K562 (cell line): Measurements from ENCODE around the gene PPM1H. TPM values are rescaled to one million over a fixed set of nuclear protein-coding genes. Genes with fewer than 3 reads are reported as not detected.

Experiments
- ATAC-seq: fragments of 200-7000 bp; cut with Tn5 transposase; 3 replicates; pipeline ENCODE4 v1.9.1; 2020; ENCODE audit warnings: moderate library complexity
- BruUV-seq: library from RNA; stranded (reverse); fragments of 400-500 nt; replicated peaks from 2 replicates; lab custom pipeline; 2021; lab: Mats Ljungman, UMichigan
- CTCF ChIA-PET: fragments of 300-600 bp; formaldehyde crosslinking; extraction: SDS; loops from one replicate; lab custom pipeline; 2021; ENCODE audit warnings: low intra/inter-chr PET ratio; lab: Yijun Ruan, JAX
- POLR2A ChIA-PET: fragments of 300-600, 350-650 bp; sonication (Branson Sonifier 250); formaldehyde crosslinking; extraction: SDS; loops from one replicate; lab custom pipeline; 2021; ENCODE audit warnings: antibody characterized with exemption, inconsistent platforms; lab: Yijun Ruan, JAX
- DNase-seq, 4 experiments: peaks; one replicate each; pipeline versions ENCODE4 v3.0.0 to v3.0.0-alpha.2; 2011 to 2018; ENCODE audit warnings: low spot score in 3 of 4, mixed read lengths in 3 of 4; ENCODE audit errors: extremely low read depth in 1 of 4
- FAIRE-seq: peaks from 2 replicates; lab custom pipeline; 2011; peaks lifted over from hg19 to GRCh38; lab: Jason Lieb, UNC
- H2AFZ ChIP-seq: 2 replicates; pipeline ENCODE4 v1.6.0; 2011; ENCODE audit warnings: low read depth, low read length, control low read depth, inconsistent platforms
- H3K27ac ChIP-seq: fragments of 200-600 bp; 3 replicates; pipeline ENCODE4 v1.8.0; 2011; ENCODE audit warnings: low read depth, mild to moderate bottlenecking, control low read depth, inconsistent platforms, low read length, moderate library complexity, mixed read lengths; ENCODE audit errors: extremely low read depth
- H3K27me3 ChIP-seq, 2 experiments: fragments of 300-600 bp in 1 of 2; 2 replicates in 1 of 2; 3 replicates in 1 of 2; pipeline versions ENCODE4 v1.6.0 to v1.8.0; 2011; ENCODE audit warnings: inconsistent platforms in 2 of 2, low read length in 2 of 2, mild to moderate bottlenecking in 1 of 2, mixed read lengths in 1 of 2, moderate library complexity in 1 of 2; ENCODE audit not compliant: control insufficient read depth in 2 of 2, insufficient read depth in 2 of 2
- H3K36me3 ChIP-seq: fragments of 300-600 bp; 3 replicates; pipeline ENCODE4 v1.8.0; 2011; ENCODE audit warnings: mild to moderate bottlenecking, low read length, inconsistent platforms; ENCODE audit not compliant: control insufficient read depth, insufficient read depth
- H3K4me1 ChIP-seq, 2 experiments: fragments of 200-600 bp in 1 of 2; replicated peaks in 1 of 2; 2 replicates in 1 of 2; 3 replicates in 1 of 2; pipeline versions ENCODE4 v1.5.1 to v1.8.0; 2011; ENCODE audit warnings: inconsistent platforms in 2 of 2, low read length in 2 of 2, mild to moderate bottlenecking in 1 of 2, mixed read lengths in 1 of 2, moderate library complexity in 1 of 2; ENCODE audit not compliant: control insufficient read depth in 2 of 2, insufficient read depth in 2 of 2
- H3K4me2 ChIP-seq: 2 replicates; pipeline ENCODE4 v1.6.1; 2011; ENCODE audit warnings: low read length, control low read depth, inconsistent platforms, mixed read lengths; ENCODE audit not compliant: insufficient read depth
- H3K4me3 ChIP-seq: fragments of 200-600 bp; sonication (generic), shearing (Covaris generic); 2 replicates; pipeline ENCODE4 v1.5.1; 2016; ENCODE audit warnings: control low read depth, inconsistent platforms
- H3K79me2 ChIP-seq: fragments of 200-600 bp; 3 replicates; pipeline ENCODE4 v1.8.0; 2011; ENCODE audit warnings: low read length, inconsistent platforms; ENCODE audit not compliant: control insufficient read depth, insufficient read depth
- H3K9ac ChIP-seq, 2 experiments: 2 replicates each; pipeline versions ENCODE4 v1.6.0 to v1.6.1; 2011; ENCODE audit warnings: low read depth in 2 of 2, low read length in 2 of 2, control low read depth in 1 of 2, inconsistent platforms in 1 of 2, mild to moderate bottlenecking in 1 of 2, mixed read lengths in 1 of 2; ENCODE audit not compliant: insufficient read depth in 1 of 2
- H3K9me1 ChIP-seq: one replicate; pipeline ENCODE4 v1.6.0; 2011; ENCODE audit warnings: inconsistent platforms, mild to moderate bottlenecking, low read length, moderate library complexity; ENCODE audit not compliant: control insufficient read depth, insufficient read depth
- H3K9me3 ChIP-seq: replicated peaks from 2 replicates; pipeline ENCODE4 v1.5.1; 2011; ENCODE audit warnings: low read depth, low read length, inconsistent platforms; ENCODE audit not compliant: control insufficient read depth, insufficient read depth
- H4K20me1 ChIP-seq: replicated peaks from 2 replicates; pipeline ENCODE4 v1.6.1; 2011; ENCODE audit warnings: low read length, inconsistent platforms, mixed read lengths; ENCODE audit not compliant: control insufficient read depth, insufficient read depth
- CHAMP1 ChIP-seq: fragments of 450-650 bp; IDR thresholded peaks from 2 replicates; pipeline ENCODE4 v1.6.1; 2016; ENCODE audit warnings: mild to moderate bottlenecking
- COPS2 ChIP-seq: fragments of 450-650 bp; conservative IDR thresholded peaks from 2 replicates; pipeline ENCODE4 v1.6.1; 2016; ENCODE audit warnings: mild to moderate bottlenecking, moderate library complexity
- FOS ChIP-seq: IDR thresholded peaks from 3 replicates; pipeline ENCODE4 v1.6.1; 2011; ENCODE audit not compliant: insufficient read length; ENCODE audit errors: extremely low read depth
- MLX ChIP-seq, 2 experiments: fragments of 450-650 bp in 1 of 2; sonication (generic) in 1 of 2; formaldehyde crosslinking; conservative IDR thresholded peaks; 2 replicates each; pipeline versions ENCODE4 v1.4.0 to v1.8.1; 2020 to 2022; ENCODE audit warnings: mild to moderate bottlenecking in 1 of 2, missing genetic modification reagents in 1 of 2
- MTA1 ChIP-seq: fragments of 450-650 bp; IDR thresholded peaks from 2 replicates; pipeline ENCODE4 v1.6.1; 2017; ENCODE audit warnings: borderline replicate concordance
- NFE2 ChIP-seq: IDR thresholded peaks from 2 replicates; pipeline ENCODE4 v1.6.1; 2014; ENCODE audit warnings: antibody characterized with exemption, low read depth
- SIN3A ChIP-seq, 2 experiments: fragments of 150-350 bp in 1 of 2; IDR thresholded peaks; 2 replicates each; pipeline ENCODE4 v1.6.1; 2011 to 2016; ENCODE audit warnings: borderline replicate concordance in 2 of 2, low read depth in 2 of 2, low read length in 2 of 2, mild to moderate bottlenecking in 2 of 2, moderate library complexity in 2 of 2; ENCODE audit not compliant: control insufficient read depth in 1 of 2
- SIX5 ChIP-seq, 2 experiments: IDR thresholded peaks; 2 replicates each; pipeline ENCODE4 v1.6.1; 2011; ENCODE audit warnings: low read length in 2 of 2, borderline replicate concordance in 1 of 2, low read depth in 1 of 2, mild to moderate bottlenecking in 1 of 2, moderate library complexity in 1 of 2; ENCODE audit not compliant: insufficient read depth in 1 of 2
- SUPT5H ChIP-seq: fragments of 450-650 bp; IDR thresholded peaks from 2 replicates; pipeline ENCODE4 v1.6.1; 2016
- ZBTB12 ChIP-seq: fragments of 250-450 bp; sonication (Bioruptor Pico); IDR thresholded peaks from 2 replicates; pipeline ENCODE4 v1.4.0; 2020
- ZKSCAN1 ChIP-seq: fragments of 150-350 bp; IDR thresholded peaks from 2 replicates; pipeline ENCODE4 v1.6.1; 2016; ENCODE audit warnings: low read depth, low read length
- ZNF354B ChIP-seq: fragments of 250-450 bp; sonication (Bioruptor Pico); IDR thresholded peaks from 2 replicates; pipeline ENCODE4 v1.4.0; 2020
- ZNF41 ChIP-seq: fragments of 250-450 bp; sonication (Bioruptor Pico); conservative IDR thresholded peaks from 2 replicates; pipeline ENCODE4 v1.4.0; 2020; ENCODE audit warnings: mild to moderate bottlenecking
- WGBS: fragments of 100-300 bp; shearing (Covaris generic); methylation state at CpG from one replicate; pipeline ENCODE4 v1.1.6; 2016; ENCODE audit warnings: low coverage, mixed read lengths; ENCODE audit not compliant: insufficient coverage; ENCODE audit errors: missing lambda C conversion rate; 5-methylcytosine and 5-hydroxymethylcytosine counted together
- in situ Hi-C: fragments of 300-500 bp; cut with MboI; formaldehyde crosslinking; loops from 4 replicates; pipeline ENCODE4 v1.15.0; 2018; ENCODE audit warnings: inconsistent platforms, mixed read lengths
- intact Hi-C: fragments of 100-400 bp; cut with micrococcal nuclease; formaldehyde crosslinking; loops from 2 replicates; pipeline ENCODE4 v1.14.2; 2022
- polyA plus RNA-seq, 8 experiments: library from polyadenylated mRNA; depleted of rRNA in 4 of 8; stranded (reverse) in 5 of 8; unstranded in 3 of 8; fragments of >200 nt; fragmentation: Nextera tagmentation in 2 of 8; fragmentation: Illumina TruSeq in 1 of 8; extraction: Ambion mirVana in 2 of 8; extraction: Trizol in 1 of 8; gene quantifications; 2 replicates each; pipeline versions ENCODE4 v1.2.1 to v1.2.3, GENCODE V29; 2011 to 2014; ENCODE audit warnings: inconsistent platforms in 1 of 8, missing spikeins in 1 of 8
- total RNA-seq, 7 experiments: library from RNA; depleted of rRNA in 6 of 7; stranded (reverse); fragments of >200 nt in 6 of 7; fragmentation: Illumina TruSeq in 2 of 7; extraction: Trizol in 2 of 7; gene quantifications; 2 replicates each; pipeline versions ENCODE4 v1.2.1 to v1.2.3, GENCODE V29; 2011 to 2021; ENCODE audit warnings: low replicate concordance in 1 of 7

Gene PPM1H
- total and polyA plus RNA-seq, 9 of the 15 experiments (the other 6 are each of a cell fraction or from before 2014, with no cell fraction given), result 5.3 to 29.3 (median 11.3) TPM

- no peak for FAIRE-seq
- no TSS peak for BruUV-seq
- TF ChIP-seq MTA1 (no peak), ZNF41 (no peak), CHAMP1 (no peak), ZBTB12 (CRISPR knock-in tag) (no peak), MLX (CRISPR knock-in tag; conservative IDR thresholded peaks at IDR 0.05) (no peak), SIN3A (IDR thresholded peaks at IDR 0.05; ENCODE audit: borderline replicate concordance in 2 of 2, control insufficient read depth in 1 of 2, low read depth in 2 of 2, low read length in 2 of 2) (no peak), SUPT5H (no peak), ZKSCAN1 (no peak), FOS (no peak), SIX5 (IDR thresholded peaks at IDR 0.05; ENCODE audit: borderline replicate concordance in 1 of 2, insufficient read depth in 1 of 2, low read depth in 1 of 2, low read length in 2 of 2) (no peak), COPS2 (no peak), NFE2 (no peak), ZNF354B (CRISPR knock-in tag) (no peak)
Measured at GRCh38 chr12:62957233-62957953, 22.4 kb upstream of the PPM1H start.

More at GRCh38 chr12:62957233-62957953, 22.4 kb upstream of the PPM1H start:
- Histone ChIP-seq H3K27me3 (no peaks in the 10 kb centered on the region), H3K79me2 (no peaks in the 10 kb centered on the region), H3K4me1 (no peaks in the 10 kb centered on the region; a peak in 1 of 5 replicates), H3K36me3 (no peaks in the 10 kb centered on the region), H4K20me1 (no peaks in the 10 kb centered on the region), H3K4me3 (no peak overlapping the region), H3K9ac (no peak overlapping the region), H3K4me2 (no peak overlapping the region), H3K9me3 (no peaks in the 10 kb centered on the region), H3K27ac (peak overlapping the region; percentile 29; the same call in 1 of the 3 replicates), H2AFZ (no peak overlapping the region), H3K9me1 (no peaks in the 10 kb centered on the region)
- POLR2A ChIA-PET, result no interaction called here
- ATAC-seq (peak; percentile 74), DNase-seq (peak in 2 of 4 experiments; percentile 24)
- in situ Hi-C loops, result no loop called here
- WGBS, result 14% methylated on average over 2 of the region's 2 CpGs
- CTCF ChIA-PET, result no interaction called here
- intact Hi-C loops, result no loop called here
